Ectodermal cell (in vitro differentiated cells): ENCODE measurements around the gene SELENOO.
A peak's percentile ranks its signal among the peaks of the same experiment; 100 is the strongest.

ENCODE experiments used
- H3K27ac ChIP-seq: 2 replicates; pipeline ENCODE4 v1.7.0; 2013; ENCODE audit warnings: mild to moderate bottlenecking, low read depth, low read length; ENCODE audit not compliant: insufficient read depth, poor library complexity, severe bottlenecking
- H3K27me3 ChIP-seq: 2 replicates; pipeline ENCODE4 v1.7.0; 2013; ENCODE audit warnings: mild to moderate bottlenecking, low read length; ENCODE audit not compliant: insufficient read depth, control insufficient read depth, poor library complexity, severe bottlenecking
- H3K36me3 ChIP-seq: one replicate; pipeline ENCODE4 v1.7.0; 2013; ENCODE audit warnings: low read length; ENCODE audit not compliant: control insufficient read depth, insufficient read depth
- H3K4me1 ChIP-seq: one replicate; pipeline ENCODE4 v1.7.0; 2013; ENCODE audit warnings: low read length; ENCODE audit not compliant: control insufficient read depth, insufficient read depth
- H3K4me3 ChIP-seq: 2 replicates; pipeline ENCODE4 v1.7.0; 2013; ENCODE audit warnings: low read depth, low read length, control low read depth; ENCODE audit not compliant: insufficient read depth
- H3K9me3 ChIP-seq: 2 replicates; pipeline ENCODE4 v1.7.0; 2013; ENCODE audit warnings: mild to moderate bottlenecking, low read length, moderate library complexity; ENCODE audit not compliant: control insufficient read depth
- WGBS, 2 experiments: methylation state at CpG; one replicate each; pipeline ENCODE4 v1.1.7; 2013; ENCODE audit warnings: missing lambda C conversion rate in 2 of 2; 5-methylcytosine and 5-hydroxymethylcytosine counted together

Gene SELENOO

DNA sequence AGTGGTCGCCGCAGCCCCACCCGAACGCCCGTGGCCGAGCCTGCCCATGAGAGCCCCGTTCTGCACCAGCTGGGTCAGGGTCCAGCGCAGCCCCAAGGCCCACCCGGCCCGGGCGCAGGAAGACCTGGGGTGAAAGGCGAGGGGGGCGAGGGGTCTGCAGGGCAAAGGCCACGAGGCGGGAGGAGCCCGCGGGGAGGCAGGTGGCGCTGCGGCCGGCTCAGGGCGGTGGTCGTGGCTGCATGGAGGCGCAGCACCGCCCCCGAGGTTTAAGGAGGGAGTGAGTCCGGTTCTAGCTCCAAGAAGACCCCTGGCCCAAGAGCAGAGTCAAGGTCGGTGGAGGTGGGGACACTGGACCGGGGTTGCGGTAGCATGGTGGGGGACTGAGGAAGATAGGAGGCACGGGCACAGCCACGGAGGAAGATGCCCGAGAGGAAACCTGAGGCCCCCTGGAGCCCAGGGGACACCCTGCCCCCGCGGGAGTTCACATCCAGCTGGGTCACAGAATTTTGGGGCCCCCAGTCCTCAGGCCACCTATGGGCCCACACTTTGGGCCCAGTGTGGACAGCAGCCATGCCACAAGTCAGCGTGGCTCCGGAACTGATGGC is 50.8 kb downstream of the SELENOO start:
- WGBS, 2 experiments: 14 to 15% methylated on average over 36 of the region's 36 CpGs
- Histone ChIP-seq H3K4me1 (peaks cover 14% of the 10 kb centered on the region), H3K27ac (no peak overlapping the region), H3K4me3 (peak overlapping the region; percentile 53), H3K27me3 (no peaks in the 10 kb centered on the region), H3K36me3 (no peaks in the 10 kb centered on the region), H3K9me3 (no peaks in the 10 kb centered on the region)

DNA sequence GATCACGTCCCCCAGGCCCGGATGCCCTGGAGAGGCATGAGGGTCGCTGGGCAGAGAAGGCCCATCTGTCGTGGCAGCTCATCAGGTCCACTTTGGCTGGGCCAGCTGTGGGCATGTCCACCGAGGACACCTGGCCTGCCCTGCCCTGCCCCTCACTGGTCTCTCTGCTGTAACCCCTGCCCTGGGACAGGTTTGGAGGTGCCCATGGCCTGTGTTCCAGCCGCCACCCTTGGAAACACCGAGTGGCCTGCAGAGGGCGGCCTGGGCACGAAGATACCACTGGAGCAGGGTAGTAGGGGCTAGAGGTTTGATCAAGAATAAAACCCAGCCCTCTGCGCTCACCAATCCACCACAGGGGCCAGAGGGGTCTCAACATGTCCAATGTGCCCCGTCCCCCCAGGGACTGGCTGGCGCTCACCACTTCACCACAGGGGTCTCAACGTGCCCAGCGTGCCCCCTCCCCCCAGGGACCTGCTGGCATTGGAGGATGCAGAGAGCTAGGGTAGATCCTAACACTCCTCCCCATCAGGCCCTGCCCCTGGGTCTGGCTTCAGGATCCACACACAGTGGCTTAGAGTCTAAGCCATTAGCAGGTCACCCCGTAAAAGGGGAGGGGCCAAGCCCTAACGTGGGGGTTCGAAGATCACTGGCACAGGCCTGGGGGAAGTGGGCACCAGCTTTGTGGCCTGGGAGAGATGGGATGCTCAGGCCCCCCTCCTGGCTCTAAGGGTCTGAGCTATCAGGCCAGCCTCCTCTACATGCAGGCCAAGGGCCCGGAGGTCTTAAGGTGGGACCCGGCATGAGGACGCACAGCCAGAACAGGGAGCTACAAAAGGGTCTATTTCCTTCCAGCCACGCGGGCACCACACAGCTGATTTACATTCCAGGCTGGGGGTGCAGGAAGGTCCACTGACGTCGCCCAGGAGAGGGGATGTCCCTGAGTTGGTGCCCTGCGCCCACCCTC is 51.6 kb downstream of the SELENOO start:
- H3K4me1 ChIP-seq: peaks cover 14% of the 10 kb centered on the region
- H3K36me3 ChIP-seq: no peaks in the 10 kb centered on the region
- H3K9me3 ChIP-seq: no peaks in the 10 kb centered on the region
- WGBS, 2 experiments: 66 to 68% methylated on average over 25 of the region's 25 CpGs
- no peak overlapping the region for H3K27ac ChIP-seq
- peak overlapping the region; percentile 53 for H3K4me3 ChIP-seq
- no peaks in the 10 kb centered on the region for H3K27me3 ChIP-seq

DNA sequence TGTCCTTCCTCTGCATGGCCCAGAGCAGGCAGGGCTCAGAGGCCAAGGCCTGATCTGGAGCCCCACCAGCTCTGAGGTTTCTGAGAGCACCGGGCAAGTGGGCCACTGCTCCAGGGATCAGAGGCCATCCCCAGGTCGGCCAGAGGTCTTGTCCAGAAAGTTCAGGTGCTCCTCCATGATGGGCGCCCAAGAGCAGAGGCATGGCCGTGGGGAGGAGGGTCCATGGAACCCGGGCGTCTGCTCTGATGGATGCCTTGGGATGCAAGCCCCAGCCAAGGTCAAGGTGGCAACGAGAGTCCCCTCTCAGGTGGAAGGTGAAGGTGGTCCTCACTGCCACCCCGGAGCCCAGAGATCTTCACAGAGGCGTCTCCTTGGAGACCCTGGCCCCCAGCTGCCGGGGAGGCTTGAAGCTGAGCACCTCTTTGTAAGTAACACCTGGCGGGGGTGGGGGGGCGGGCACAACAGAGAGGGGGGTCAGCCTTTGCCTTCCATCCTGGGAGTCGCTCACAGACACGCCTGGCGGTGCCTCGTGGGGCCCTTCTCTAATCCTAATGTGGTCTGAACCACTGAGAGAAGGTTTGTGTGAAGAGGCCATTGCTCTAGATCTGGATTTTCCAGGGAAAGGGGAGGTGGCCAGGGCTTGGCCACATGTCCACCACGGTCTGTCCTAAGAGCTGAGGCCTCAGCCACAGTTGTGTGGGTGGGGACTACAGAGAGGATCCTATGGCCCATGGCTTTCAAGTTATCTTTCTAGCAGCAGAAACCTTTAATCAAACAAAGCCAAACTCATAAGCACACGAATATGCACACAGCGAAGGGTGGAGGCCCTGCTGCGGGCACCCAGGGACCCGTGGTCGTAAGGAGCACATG is 52.5 kb downstream of the SELENOO start:
- no peaks in the 10 kb centered on the region for H3K27me3 ChIP-seq
- H3K4me3 ChIP-seq: no peak overlapping the region
- no peak overlapping the region for H3K27ac ChIP-seq
- 93 to 94% methylated on average over 22 of the region's 22 CpGs for WGBS, 2 experiments
- H3K36me3 ChIP-seq: no peaks in the 10 kb centered on the region
- H3K9me3 ChIP-seq: no peaks in the 10 kb centered on the region
- peaks cover 14% of the 10 kb centered on the region for H3K4me1 ChIP-seq

DNA sequence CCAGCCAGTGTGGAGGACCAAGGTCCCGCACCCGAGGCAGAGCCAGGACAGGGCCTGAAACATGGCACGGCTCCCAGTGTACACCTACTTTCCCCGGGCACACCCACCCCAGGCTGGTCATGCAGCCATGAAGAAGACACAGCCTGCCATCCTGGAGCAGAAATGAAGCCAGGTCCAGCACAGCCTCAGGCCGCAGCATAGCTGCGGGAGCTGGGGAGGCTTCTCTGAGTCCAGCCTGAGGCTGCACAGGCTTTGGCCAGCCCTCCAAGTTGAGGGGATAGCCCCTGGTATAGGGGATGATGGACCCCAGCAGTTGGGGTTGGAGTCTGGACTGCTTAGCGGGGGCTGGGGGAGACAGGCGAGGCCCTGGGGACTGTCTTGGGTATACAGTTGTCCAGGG is 53.1 kb downstream of the SELENOO start:
- Histone ChIP-seq H3K4me1 (peaks cover 14% of the 10 kb centered on the region), H3K27me3 (no peaks in the 10 kb centered on the region), H3K9me3 (no peaks in the 10 kb centered on the region), H3K36me3 (no peaks in the 10 kb centered on the region), H3K27ac (no peak overlapping the region), H3K4me3 (no peak overlapping the region)
- 87 to 90% methylated on average over 8 of the region's 8 CpGs for WGBS, 2 experiments

DNA sequence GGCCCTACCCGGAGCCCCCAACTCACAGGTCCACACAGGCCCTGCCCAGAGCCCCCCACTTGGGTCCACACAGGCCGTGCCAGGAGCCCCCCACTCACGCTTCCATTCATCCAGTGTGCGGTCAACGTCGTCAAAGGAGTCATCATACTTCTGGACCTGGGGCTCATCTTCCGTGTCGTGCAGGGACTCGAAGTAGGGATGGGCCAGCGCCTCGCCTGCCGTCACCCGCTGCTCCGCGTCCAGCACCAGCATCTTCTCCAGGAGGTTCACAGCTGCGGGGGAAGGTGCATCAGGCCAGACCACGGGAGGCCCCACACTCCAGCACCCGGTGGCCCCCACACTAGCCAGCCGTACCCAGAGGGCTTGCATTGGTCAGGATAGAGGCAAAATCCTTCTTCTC is 54.3 kb downstream of the SELENOO start:
- 94% methylated on average over 19 of the region's 19 CpGs for WGBS, 2 experiments
- Histone ChIP-seq H3K27me3 (peaks cover 2% of the 10 kb centered on the region), H3K4me1 (peaks cover 10% of the 10 kb centered on the region), H3K36me3 (no peaks in the 10 kb centered on the region), H3K9me3 (no peaks in the 10 kb centered on the region), H3K4me3 (no peak overlapping the region), H3K27ac (no peak overlapping the region)

DNA sequence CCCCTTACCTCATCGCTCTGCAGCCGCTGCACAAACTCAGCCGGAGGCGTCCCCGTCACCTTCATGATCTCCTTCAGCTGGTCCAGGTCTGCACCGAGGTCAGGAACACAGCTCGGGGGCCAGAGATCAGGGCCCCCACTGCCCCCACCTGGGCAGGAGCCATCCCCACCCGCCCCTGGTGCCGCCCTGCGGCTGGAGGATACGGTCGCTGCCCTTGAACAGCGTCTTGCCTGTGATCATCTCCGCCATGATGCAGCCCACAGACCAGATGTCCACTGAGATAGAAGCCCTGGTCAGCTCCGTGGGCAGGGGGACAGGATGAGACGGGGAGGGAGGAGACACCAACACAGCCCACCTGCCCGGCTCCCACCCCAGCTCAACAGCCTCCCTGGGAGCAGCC is 54.8 kb downstream of the SELENOO start:
- H3K27me3 ChIP-seq: peaks cover 7% of the 10 kb centered on the region
- H3K4me3 ChIP-seq: no peak overlapping the region
- H3K9me3 ChIP-seq: no peaks in the 10 kb centered on the region
- peaks cover 7% of the 10 kb centered on the region for H3K4me1 ChIP-seq
- H3K27ac ChIP-seq: no peak overlapping the region
- WGBS, 2 experiments: 91 to 96% methylated on average over 17 of the region's 17 CpGs
- H3K36me3 ChIP-seq: no peaks in the 10 kb centered on the region

DNA sequence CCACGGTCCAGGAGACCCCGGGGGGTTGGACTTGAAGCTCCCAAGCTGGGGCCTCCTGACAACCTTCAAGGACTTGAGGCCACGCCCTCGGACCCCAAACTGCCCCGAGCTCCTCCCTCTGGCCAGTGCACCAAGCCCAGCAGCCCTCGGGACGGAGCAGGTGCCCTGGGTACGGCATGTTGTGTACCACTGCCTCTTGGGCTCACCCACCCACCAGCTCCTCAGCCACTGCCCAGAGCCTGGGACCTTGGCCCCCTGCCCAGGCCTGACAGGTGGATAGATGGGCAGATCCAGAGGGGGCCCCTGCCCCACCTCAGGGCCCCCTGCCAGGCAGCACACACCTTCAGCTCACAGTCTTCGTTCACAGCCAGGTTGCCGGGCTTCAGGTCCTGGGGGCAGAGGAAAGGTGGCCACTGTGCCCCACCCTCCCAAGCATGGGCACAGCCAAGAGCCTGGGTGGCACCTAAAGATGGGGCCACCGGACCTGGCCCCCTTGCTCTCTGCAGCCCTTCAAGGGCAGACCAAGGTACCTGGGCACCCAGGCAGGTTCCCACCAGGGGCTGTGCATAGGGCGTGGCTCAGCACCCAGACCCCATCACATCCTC is 55.5 kb downstream of the SELENOO start:
- Histone ChIP-seq H3K27me3 (peaks cover 11% of the 10 kb centered on the region), H3K9me3 (no peaks in the 10 kb centered on the region), H3K4me3 (no peak overlapping the region), H3K36me3 (no peaks in the 10 kb centered on the region), H3K27ac (no peak overlapping the region), H3K4me1 (peaks cover 9% of the 10 kb centered on the region)
- 93 to 95% methylated on average over 12 of the region's 12 CpGs for WGBS, 2 experiments

DNA sequence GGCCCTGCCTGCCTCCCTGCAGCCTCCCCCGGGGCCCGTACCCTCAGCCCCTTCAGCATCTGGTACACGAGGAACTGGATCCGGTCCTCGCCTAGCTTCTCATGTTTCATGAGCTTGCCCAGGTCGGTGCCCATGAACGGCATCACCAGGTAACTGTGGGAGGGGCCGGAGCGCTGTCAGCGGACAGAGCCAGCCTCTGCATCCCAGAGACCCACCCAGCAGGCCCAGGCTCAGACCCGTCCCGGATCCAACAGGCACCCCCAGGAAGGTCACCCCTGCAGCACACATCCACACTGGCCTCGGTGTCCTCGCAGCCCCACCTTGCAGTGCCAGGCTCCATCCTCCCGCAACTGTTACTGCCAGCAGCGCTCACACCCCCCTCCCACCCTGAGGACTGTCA is 56.2 kb downstream of the SELENOO start:
- H3K9me3 ChIP-seq: no peaks in the 10 kb centered on the region
- H3K4me1 ChIP-seq: peaks cover 7% of the 10 kb centered on the region

DNA sequence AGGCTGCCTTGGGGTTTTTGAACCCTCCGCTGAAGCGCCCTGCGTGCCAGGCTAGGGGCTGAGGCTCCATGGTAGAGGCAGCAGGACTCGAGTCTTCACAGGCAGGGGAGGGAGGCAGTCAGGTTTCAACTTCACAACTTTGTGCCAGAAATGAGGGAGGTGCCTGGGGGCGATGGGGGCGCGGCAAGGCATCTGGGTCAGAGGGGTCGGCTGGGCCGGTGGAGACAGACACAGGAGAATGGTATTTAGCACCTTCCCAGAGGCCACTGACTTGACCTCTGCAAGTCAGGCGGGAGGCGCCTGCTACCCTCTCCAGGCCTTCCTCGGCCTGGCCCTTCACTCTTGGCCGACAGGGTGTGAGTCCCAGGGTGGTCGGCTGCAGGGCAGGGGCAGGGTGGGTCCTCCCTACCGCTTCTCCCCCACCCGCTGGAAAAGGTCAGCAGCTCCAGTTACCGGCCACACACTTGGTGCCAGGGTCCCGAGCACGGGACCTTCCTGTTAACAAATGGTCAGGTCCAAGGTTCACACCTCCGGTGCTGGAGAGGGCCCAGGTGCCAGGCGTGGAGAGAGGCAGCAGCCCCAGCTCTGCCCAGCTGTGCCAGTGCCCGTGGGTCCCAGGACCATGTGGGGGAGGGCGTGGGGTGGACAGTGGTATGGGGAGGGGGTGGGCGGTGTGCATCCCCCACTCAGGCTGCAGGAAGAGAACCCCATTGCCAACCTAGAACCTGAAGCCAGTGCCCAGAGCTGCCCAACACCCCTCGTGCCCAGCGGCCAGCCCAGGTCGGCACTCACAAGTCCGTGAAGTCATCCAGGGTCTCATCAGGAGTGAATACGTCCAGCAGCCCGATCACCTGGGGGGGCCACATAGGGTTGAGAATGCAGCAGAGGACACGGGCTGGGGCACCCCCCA is 56.9 kb downstream of the SELENOO start:
- no peak overlapping the region for H3K4me3 ChIP-seq
- H3K27ac ChIP-seq: no peak overlapping the region
- WGBS, 2 experiments: 89 to 90% methylated on average over 31 of the region's 31 CpGs
- H3K36me3 ChIP-seq: no peaks in the 10 kb centered on the region
- H3K27me3 ChIP-seq: peaks cover 21% of the 10 kb centered on the region
- H3K4me1 ChIP-seq: peaks cover 13% of the 10 kb centered on the region
- no peaks in the 10 kb centered on the region for H3K9me3 ChIP-seq

More for the DNA sequence above, 56.2 kb downstream of the SELENOO start:
- Histone ChIP-seq H3K36me3 (no peaks in the 10 kb centered on the region), H3K27ac (no peak overlapping the region), H3K4me3 (no peak overlapping the region), H3K27me3 (peaks cover 16% of the 10 kb centered on the region)
- WGBS, 2 experiments: 90 to 93% methylated on average over 16 of the region's 16 CpGs
